Ishikawa (cell line): ENCODE data around the gene GLB1L.

Source experiments
- EGR1 ChIP-seq: IDR thresholded peaks from 2 replicates; pipeline ENCODE4 v1.6.1; 2012
- EP300 ChIP-seq: IDR thresholded peaks from 2 replicates; pipeline ENCODE4 v1.6.1; 2012; ENCODE audit warnings: borderline replicate concordance
- RAD21 ChIP-seq: IDR thresholded peaks from 2 replicates; pipeline ENCODE4 v1.6.1; 2012; ENCODE audit warnings: low read depth
- TAF1 ChIP-seq: IDR thresholded peaks from 2 replicates; pipeline ENCODE4 v1.6.1; 2012; ENCODE audit warnings: low read depth, mild to moderate bottlenecking
- YY1 ChIP-seq: IDR thresholded peaks from 2 replicates; pipeline ENCODE4 v1.6.1; 2012; ENCODE audit warnings: low read depth
- ZBTB7A ChIP-seq: IDR thresholded peaks from 2 replicates; pipeline ENCODE4 v1.6.1; 2012; ENCODE audit warnings: low read depth
- TF ChIP-seq, protein P1 (sequence below): IDR thresholded peaks from 2 replicates; pipeline ENCODE4 v1.6.1; 2012

GRCh38 chr2:219279151-219279915 lies 34.1 kb upstream of the GLB1L start, which contains the start of gene DNAJB2:
- TF ChIP-seq YY1 (peak; percentile 61), EGR1 (peak; percentile 61), EP300 (peak; percentile 76), RAD21 (0 out of 2 replicates have a peak, but pooled peaks have one; percentile 24), ZBTB7A (no peak; the same call in 1 of the 2 replicates), TAF1 (no peak)
- TF ChIP-seq, protein P1, sequence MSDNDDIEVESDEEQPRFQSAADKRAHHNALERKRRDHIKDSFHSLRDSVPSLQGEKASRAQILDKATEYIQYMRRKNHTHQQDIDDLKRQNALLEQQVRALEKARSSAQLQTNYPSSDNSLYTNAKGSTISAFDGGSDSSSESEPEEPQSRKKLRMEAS = peak; percentile 74; the same call in 1 of the 2 replicates
